Measurements from ENCODE around the gene MLPH. TPM values are rescaled to one million over a fixed set of nuclear protein-coding genes. Genes with fewer than 3 reads are reported as not detected.

Gene MLPH
- total RNA-seq, 1 donor from 2014 or later: 91.0 TPM

- no peak for TF ChIP-seq CTCF (IDR thresholded peaks at IDR 0.05)
- no peak for DNase-seq (ENCODE audit: low spot score in 2 of 2)
Measured at GRCh38 chr2:237495521-237496117, 8.6 kb downstream of the MLPH start.

GRCh38 chr2:237496428-237496827, 9.4 kb downstream of the MLPH start:
- intact Hi-C loops (cut with DNase I): no loop called here
- H3K4me3 ChIP-seq: no peak overlapping the region
- H3K4me1 ChIP-seq: no peaks in the 10 kb centered on the region
- H3K36me3 ChIP-seq: no peaks in the 10 kb centered on the region
- no peak for DNase-seq (ENCODE audit: low spot score in 2 of 2)
- H3K9me3 ChIP-seq: peaks cover 5 to 12% of the 10 kb centered on the region in 2 donors
- H3K27ac ChIP-seq: no peak overlapping the region
- no peaks in the 10 kb centered on the region for H3K27me3 ChIP-seq
- TF ChIP-seq CTCF (IDR thresholded peaks at IDR 0.05): no peak

More at GRCh38 chr2:237495521-237496117, 8.6 kb downstream of the MLPH start:
- H3K27ac ChIP-seq: no peak overlapping the region
- no peaks in the 10 kb centered on the region for H3K4me1 ChIP-seq
- H3K27me3 ChIP-seq: no peaks in the 10 kb centered on the region
- peaks cover 5 to 20% of the 10 kb centered on the region in 2 donors for H3K9me3 ChIP-seq
- no peaks in the 10 kb centered on the region for H3K36me3 ChIP-seq
- H3K4me3 ChIP-seq: no peak overlapping the region
- intact Hi-C loops (cut with DNase I): no loop called here

GRCh38 chr2:237497009-237497837, 10.2 kb downstream of the MLPH start:
- H3K4me1 ChIP-seq: peaks cover 0 to 3% of the 10 kb centered on the region in 2 donors
- no peaks in the 10 kb centered on the region for H3K36me3 ChIP-seq
- intact Hi-C loops (cut with DNase I): no loop called here
- peaks cover 0 to 4% of the 10 kb centered on the region in 2 donors for H3K9me3 ChIP-seq
- H3K27me3 ChIP-seq: no peaks in the 10 kb centered on the region
- no peak overlapping the region for H3K4me3 ChIP-seq
- DNase-seq (ENCODE audit: low spot score in 2 of 2): no peak
- TF ChIP-seq CTCF (IDR thresholded peaks at IDR 0.05): no peak
- H3K27ac ChIP-seq: no peak overlapping the region

GRCh38 chr2:237497838-237498186, 10.8 kb downstream of the MLPH start:
- Histone ChIP-seq H3K27me3 (no peaks in the 10 kb centered on the region), H3K36me3 (no peaks in the 10 kb centered on the region), H3K9me3 (no peaks in the 10 kb centered on the region), H3K4me1 (peaks cover 0 to 6% of the 10 kb centered on the region in 2 donors), H3K27ac (no peak overlapping the region), H3K4me3 (no peak overlapping the region)
- no peak for TF ChIP-seq CTCF (IDR thresholded peaks at IDR 0.05)
- intact Hi-C loops (cut with DNase I): no loop called here
- no peak for DNase-seq (ENCODE audit: low spot score in 2 of 2)

- H3K36me3 ChIP-seq: no peaks in the 10 kb centered on the region
- H3K9me3 ChIP-seq: no peaks in the 10 kb centered on the region
- no peak overlapping the region for H3K4me3 ChIP-seq
- no peak overlapping the region for H3K27ac ChIP-seq
- no peak for TF ChIP-seq CTCF (IDR thresholded peaks at IDR 0.05)
- H3K4me1 ChIP-seq: peaks cover 0 to 6% of the 10 kb centered on the region in 2 donors
- H3K27me3 ChIP-seq: no peaks in the 10 kb centered on the region
- DNase-seq (ENCODE audit: low spot score in 2 of 2): no peak
- intact Hi-C loops (cut with DNase I): no loop called here
Measured at GRCh38 chr2:237498341-237498740, 11.3 kb downstream of the MLPH start.

Data from ascending aorta (tissue), 2 donors.